DND-41 (cell line): Measurements from ENCODE around the gene ADAMTSL2.

ENCODE experiments used
- ATAC-seq: fragments of 200-7000 bp; cut with Tn5 transposase; 3 replicates; pipeline ENCODE4 v1.9.1; 2021; ENCODE audit warnings: low read depth; ENCODE audit not compliant: insufficient read depth
- DNase-seq: peaks from one replicate; pipeline ENCODE4 v3.0.0-alpha.2; 2020
- H2AFZ ChIP-seq: 2 replicates; pipeline ENCODE4 v1.6.0; 2012; ENCODE audit warnings: low read depth, low read length
- H3K27ac ChIP-seq: 2 replicates; pipeline ENCODE4 v1.5.1; 2012; ENCODE audit warnings: low read length, inconsistent platforms
- H3K27me3 ChIP-seq: fragments of 200-600 bp; sonication (generic); 2 replicates; pipeline ENCODE4 v1.6.0; 2012; ENCODE audit warnings: low read length, mild to moderate bottlenecking, inconsistent platforms; ENCODE audit not compliant: insufficient read depth, poor library complexity
- H3K36me3 ChIP-seq: 2 replicates; pipeline ENCODE4 v1.5.1; 2012; ENCODE audit warnings: low read length, inconsistent platforms; ENCODE audit not compliant: insufficient read depth
- H3K4me1 ChIP-seq: 2 replicates; pipeline ENCODE4 v1.5.1; 2012; ENCODE audit warnings: mild to moderate bottlenecking, low read length; ENCODE audit not compliant: insufficient read depth
- H3K4me2 ChIP-seq: 2 replicates; pipeline ENCODE4 v1.6.0; 2012; ENCODE audit warnings: mild to moderate bottlenecking, moderate library complexity, low read length, inconsistent platforms; ENCODE audit not compliant: insufficient read depth
- H3K4me3 ChIP-seq, 2 experiments: fragments of 200-600 bp in 1 of 2; shearing (Covaris generic) in 1 of 2; 2 replicates each; pipeline ENCODE4 v1.5.1; 2012 to 2016; ENCODE audit warnings: inconsistent platforms in 2 of 2, low read length in 2 of 2, mild to moderate bottlenecking in 2 of 2, low read depth in 1 of 2, moderate library complexity in 1 of 2
- H3K79me2 ChIP-seq: 2 replicates; pipeline ENCODE4 v1.6.0; 2012; ENCODE audit warnings: low read length, inconsistent platforms; ENCODE audit not compliant: insufficient read depth
- H3K9ac ChIP-seq: 2 replicates; pipeline ENCODE4 v1.6.0; 2012; ENCODE audit warnings: low read depth, mild to moderate bottlenecking, inconsistent platforms, low read length, moderate library complexity
- H3K9me3 ChIP-seq: 2 replicates; pipeline ENCODE4 v1.5.1; 2012; ENCODE audit warnings: low read length, moderate library complexity, mild to moderate bottlenecking, inconsistent platforms; ENCODE audit not compliant: insufficient read depth, severe bottlenecking
- H4K20me1 ChIP-seq: 2 replicates; pipeline ENCODE4 v1.6.0; 2012; ENCODE audit warnings: low read length; ENCODE audit not compliant: insufficient read depth
- EZH2 ChIP-seq: IDR thresholded peaks from 3 replicates; pipeline ENCODE4 v1.6.1; 2012; ENCODE audit warnings: borderline replicate concordance, low read depth, mild to moderate bottlenecking, moderate library complexity, low read length, inconsistent platforms; ENCODE audit not compliant: severe bottlenecking
- TF ChIP-seq, protein P1 (sequence below): IDR thresholded peaks from 2 replicates; pipeline ENCODE4 v1.5.1; 2012; ENCODE audit warnings: borderline replicate concordance, low read length, moderate library complexity, mild to moderate bottlenecking; ENCODE audit not compliant: poor library complexity, severe bottlenecking; ENCODE audit errors: extremely low read depth

The ADAMTSL2 gene

GRCh38 chr9:133499892-133500270, 34.6 kb upstream of the ADAMTSL2 start:
- ATAC-seq, result no peak
- H4K20me1 ChIP-seq, result no peaks in the 10 kb centered on the region
- H3K36me3 ChIP-seq, result no peaks in the 10 kb centered on the region
- no peak for DNase-seq
- H3K4me2 ChIP-seq, result no peak overlapping the region
- H3K79me2 ChIP-seq, result no peaks in the 10 kb centered on the region
- H2AFZ ChIP-seq, result no peak overlapping the region
- TF ChIP-seq, protein P1, sequence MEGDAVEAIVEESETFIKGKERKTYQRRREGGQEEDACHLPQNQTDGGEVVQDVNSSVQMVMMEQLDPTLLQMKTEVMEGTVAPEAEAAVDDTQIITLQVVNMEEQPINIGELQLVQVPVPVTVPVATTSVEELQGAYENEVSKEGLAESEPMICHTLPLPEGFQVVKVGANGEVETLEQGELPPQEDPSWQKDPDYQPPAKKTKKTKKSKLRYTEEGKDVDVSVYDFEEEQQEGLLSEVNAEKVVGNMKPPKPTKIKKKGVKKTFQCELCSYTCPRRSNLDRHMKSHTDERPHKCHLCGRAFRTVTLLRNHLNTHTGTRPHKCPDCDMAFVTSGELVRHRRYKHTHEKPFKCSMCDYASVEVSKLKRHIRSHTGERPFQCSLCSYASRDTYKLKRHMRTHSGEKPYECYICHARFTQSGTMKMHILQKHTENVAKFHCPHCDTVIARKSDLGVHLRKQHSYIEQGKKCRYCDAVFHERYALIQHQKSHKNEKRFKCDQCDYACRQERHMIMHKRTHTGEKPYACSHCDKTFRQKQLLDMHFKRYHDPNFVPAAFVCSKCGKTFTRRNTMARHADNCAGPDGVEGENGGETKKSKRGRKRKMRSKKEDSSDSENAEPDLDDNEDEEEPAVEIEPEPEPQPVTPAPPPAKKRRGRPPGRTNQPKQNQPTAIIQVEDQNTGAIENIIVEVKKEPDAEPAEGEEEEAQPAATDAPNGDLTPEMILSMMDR, result no peak
- TF ChIP-seq EZH2, result no peak
- H3K9me3 ChIP-seq, result no peaks in the 10 kb centered on the region
- no peaks in the 10 kb centered on the region for H3K27me3 ChIP-seq
- H3K4me3 ChIP-seq, result no peak overlapping the region
- H3K27ac ChIP-seq, result no peak overlapping the region
- no peaks in the 10 kb centered on the region for H3K4me1 ChIP-seq
- H3K9ac ChIP-seq, result no peak overlapping the region

- H3K27ac ChIP-seq, result no peak overlapping the region
- no peak for ATAC-seq
- no peak overlapping the region for H3K4me3 ChIP-seq
- no peak overlapping the region for H3K9ac ChIP-seq
- no peak for TF ChIP-seq EZH2
- TF ChIP-seq, protein P1, result no peak
- H3K79me2 ChIP-seq, result no peaks in the 10 kb centered on the region
- H3K36me3 ChIP-seq, result no peaks in the 10 kb centered on the region
- H3K4me1 ChIP-seq, result no peaks in the 10 kb centered on the region
- no peaks in the 10 kb centered on the region for H4K20me1 ChIP-seq
- no peak overlapping the region for H3K4me2 ChIP-seq
- H2AFZ ChIP-seq, result no peak overlapping the region
- H3K27me3 ChIP-seq, result no peaks in the 10 kb centered on the region
- DNase-seq, result no peak
- no peaks in the 10 kb centered on the region for H3K9me3 ChIP-seq
Measured at GRCh38 chr9:133502112-133502511, 32.4 kb upstream of the ADAMTSL2 start.

DNA sequence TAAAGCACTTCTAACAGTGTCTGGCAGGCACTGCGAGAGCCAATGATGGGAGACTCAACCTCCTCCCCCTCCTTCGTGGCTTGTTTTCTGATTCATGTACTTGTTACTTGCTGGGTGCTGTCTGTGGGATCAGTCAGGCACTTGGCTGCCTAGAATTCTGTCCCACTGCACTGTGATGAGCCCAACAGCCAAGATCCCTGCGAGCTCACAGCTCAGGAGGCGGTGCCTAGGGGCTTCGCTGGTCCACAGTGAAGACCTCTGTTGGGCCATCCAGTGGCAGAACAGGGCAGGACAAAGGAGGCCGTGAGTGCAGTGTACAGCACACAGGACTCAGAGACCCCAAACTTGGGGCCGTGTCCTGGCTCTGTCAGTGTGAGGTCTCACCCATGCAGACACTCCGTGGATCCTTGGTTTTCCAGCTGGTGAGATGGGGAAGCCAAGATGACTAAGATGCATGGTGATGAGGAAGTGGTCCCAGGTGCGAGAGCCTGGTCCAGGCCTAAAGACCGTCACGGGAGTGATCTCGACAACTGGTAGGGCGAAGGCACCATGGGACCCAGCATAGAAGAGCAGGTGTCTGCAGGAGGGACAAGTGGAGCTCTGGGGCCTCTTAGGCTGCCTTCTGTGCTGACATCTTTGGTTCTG, 29.2 kb upstream of the ADAMTSL2 start:
- DNase-seq (no peak), ATAC-seq (no peak)
- no peaks in the 10 kb centered on the region for H3K36me3 ChIP-seq
- H3K9ac ChIP-seq, result no peak overlapping the region
- no peak for TF ChIP-seq EZH2
- TF ChIP-seq, protein P1, result no peak
- no peak overlapping the region for H3K4me2 ChIP-seq
- H3K27ac ChIP-seq, result no peak overlapping the region
- no peaks in the 10 kb centered on the region for H3K9me3 ChIP-seq
- H4K20me1 ChIP-seq, result no peaks in the 10 kb centered on the region; the same call in 1 of the 2 replicates
- no peaks in the 10 kb centered on the region for H3K79me2 ChIP-seq
- no peak overlapping the region for H2AFZ ChIP-seq
- H3K27me3 ChIP-seq, result peaks cover 4% of the 10 kb centered on the region
- H3K4me3 ChIP-seq, result no peak overlapping the region
- H3K4me1 ChIP-seq, result no peaks in the 10 kb centered on the region
